BLaER1 treated with 17β-estradiol and CSF1 and Interleukin-3, amounts not matched to agents 10 nM and 100 nM (cell line): ENCODE data around the gene TMEFF2.
A peak's percentile ranks its signal among the peaks of the same experiment; 100 is the strongest.

Experiments
- H3K27ac ChIP-seq, 11 experiments: shearing (Covaris generic); formaldehyde crosslinking; 2 replicates each; pipeline ENCODE4 v1.8.1; 2022
- H3K27me3 ChIP-seq, 11 experiments: shearing (Covaris generic); formaldehyde crosslinking; 2 replicates each; pipeline ENCODE4 v1.8.1; 2022
- H3K36me3 ChIP-seq, 11 experiments: shearing (Covaris generic); formaldehyde crosslinking; 2 replicates each; pipeline ENCODE4 v1.8.1; 2022
- H3K4me1 ChIP-seq, 10 experiments: shearing (Covaris generic); formaldehyde crosslinking; 2 replicates each; pipeline ENCODE4 v1.8.1; 2022
- H3K4me2 ChIP-seq, 11 experiments: shearing (Covaris generic); formaldehyde crosslinking; 2 replicates each; pipeline ENCODE4 v1.8.1; 2022
- H3K4me3 ChIP-seq, 10 experiments: shearing (Covaris generic); formaldehyde crosslinking; 2 replicates each; pipeline ENCODE4 v1.8.1; 2022
- H3K9ac ChIP-seq, 11 experiments: shearing (Covaris generic); formaldehyde crosslinking; 2 replicates each; pipeline ENCODE4 v1.8.1; 2022
- H3K9me3 ChIP-seq, 11 experiments: shearing (Covaris generic); formaldehyde crosslinking; replicated peaks in 1 of 11; 2 replicates each; pipeline ENCODE4 v1.8.1; 2022
- H4K20me1 ChIP-seq, 11 experiments: shearing (Covaris generic); formaldehyde crosslinking; 2 replicates each; pipeline ENCODE4 v1.8.1; 2022
- Cebpa-rat ChIP-seq, 11 experiments: shearing (Covaris generic); IDR thresholded peaks; 2 replicates each; pipeline ENCODE4 v1.8.1; 2022

Gene TMEFF2

DNA sequence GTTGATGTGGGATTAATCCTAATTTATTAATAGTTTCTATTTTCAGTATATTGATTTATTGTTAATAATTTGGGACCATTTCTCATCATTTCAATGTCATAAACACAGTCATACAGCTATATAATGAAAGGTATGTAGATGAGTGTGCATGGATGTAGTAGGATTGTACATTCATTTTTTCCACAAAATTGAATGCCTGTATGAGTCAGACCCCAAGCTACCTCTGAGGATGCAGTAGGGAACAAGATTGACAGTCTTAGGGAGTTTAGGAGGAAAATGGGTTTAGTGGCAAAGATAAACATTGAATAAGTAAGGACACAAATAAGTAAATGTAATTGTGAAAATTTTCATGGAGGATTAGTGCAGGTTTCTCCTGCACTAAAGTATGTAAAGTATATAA is 14.1 kb upstream of the TMEFF2 start:
- Histone ChIP-seq H3K4me2 (no peak overlapping the region), H3K9me3 (no peaks in the 10 kb centered on the region), H3K4me3 (no peak overlapping the region), H3K4me1 (no peaks in the 10 kb centered on the region), H3K27ac (no peak overlapping the region), H3K9ac (no peak overlapping the region), H3K36me3 (no peaks in the 10 kb centered on the region), H4K20me1 (no peaks in the 10 kb centered on the region), H3K27me3 (no peaks in the 10 kb centered on the region)
- no peak for TF ChIP-seq Cebpa-rat (IDR thresholded peaks at IDR 0.05)

- Histone ChIP-seq H3K36me3 (no peaks in the 10 kb centered on the region), H3K27ac (no peak overlapping the region), H3K4me2 (no peak overlapping the region), H3K27me3 (no peaks in the 10 kb centered on the region), H3K4me1 (no peaks in the 10 kb centered on the region), H3K4me3 (no peak overlapping the region), H3K9ac (no peak overlapping the region), H3K9me3 (no peaks in the 10 kb centered on the region), H4K20me1 (no peaks in the 10 kb centered on the region)
- TF ChIP-seq Cebpa-rat (IDR thresholded peaks at IDR 0.05), result no peak
These were observed 11.7 kb upstream of the TMEFF2 start for GRCh38 chr2:192206399-192206798.

- no peak overlapping the region for H3K4me3 ChIP-seq
- no peak overlapping the region for H3K9ac ChIP-seq
- no peak overlapping the region for H3K4me2 ChIP-seq
- H3K27ac ChIP-seq, result no peak overlapping the region
- no peaks in the 10 kb centered on the region for H3K4me1 ChIP-seq
- H3K36me3 ChIP-seq, result no peaks in the 10 kb centered on the region
- H4K20me1 ChIP-seq, result no peaks in the 10 kb centered on the region
- no peak for TF ChIP-seq Cebpa-rat (IDR thresholded peaks at IDR 0.05)
- H3K27me3 ChIP-seq, result no peaks in the 10 kb centered on the region
- H3K9me3 ChIP-seq, result no peaks in the 10 kb centered on the region
These were observed 9.1 kb upstream of the TMEFF2 start for GRCh38 chr2:192203876-192204275.

DNA sequence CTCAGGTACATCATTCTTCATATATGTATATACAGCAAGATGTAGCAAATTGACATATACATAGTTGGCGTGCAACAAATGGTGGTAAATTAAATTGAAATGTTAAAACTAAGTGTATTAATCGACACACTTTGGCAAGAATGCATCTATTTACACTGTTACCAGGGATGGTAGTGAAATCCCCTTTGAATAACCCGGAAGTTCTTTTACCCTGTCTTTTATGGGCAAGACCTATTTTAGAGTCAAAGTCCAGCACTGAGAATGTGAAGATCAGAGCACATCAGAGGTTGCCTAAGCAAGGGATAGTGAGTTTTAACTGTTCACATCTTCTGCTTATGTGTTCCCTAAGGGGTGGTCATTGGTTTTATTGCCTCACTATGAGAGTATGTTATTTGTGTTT is 7.6 kb upstream of the TMEFF2 start:
- Histone ChIP-seq H3K9me3 (no peaks in the 10 kb centered on the region), H3K4me1 (no peaks in the 10 kb centered on the region), H4K20me1 (no peaks in the 10 kb centered on the region)

DNA sequence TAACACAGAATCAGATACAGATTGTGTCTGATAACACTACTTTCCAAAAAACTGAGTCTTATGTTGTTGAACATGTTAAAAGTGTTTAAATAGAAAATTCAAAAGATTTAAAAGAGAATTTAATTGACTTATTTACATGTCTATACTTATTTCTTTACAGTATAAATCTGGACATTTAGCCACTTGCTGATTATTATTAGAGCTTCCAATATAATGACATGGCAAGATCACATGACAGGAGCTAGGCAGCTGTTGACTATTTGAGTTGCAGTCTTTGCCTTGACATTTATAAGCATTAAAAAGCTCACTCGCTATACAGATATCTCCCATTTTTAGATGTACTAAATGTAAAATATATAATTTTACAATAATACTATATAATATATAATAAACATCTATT is 6.4 kb upstream of the TMEFF2 start:
- TF ChIP-seq Cebpa-rat (IDR thresholded peaks at IDR 0.05), result no peak
- peaks cover 0 to 6% (median 0%) of the 10 kb centered on the region in 11 experiments; a peak in 5 of 22 replicates for H3K27me3 ChIP-seq

More for the DNA sequence above, 7.6 kb upstream of the TMEFF2 start:
- no peak for TF ChIP-seq Cebpa-rat (IDR thresholded peaks at IDR 0.05)
- Histone ChIP-seq H3K9ac (no peak overlapping the region), H3K36me3 (no peaks in the 10 kb centered on the region), H3K4me2 (no peak overlapping the region), H3K27me3 (no peaks in the 10 kb centered on the region), H3K27ac (no peak overlapping the region), H3K4me3 (no peak overlapping the region)

GRCh38 chr2:192197357-192197756 is 2.6 kb upstream of the TMEFF2 start:
- peaks cover 0 to 11% (median 0%) of the 10 kb centered on the region in 11 experiments; a peak in 7 of 22 replicates for H3K27me3 ChIP-seq
- H3K9me3 ChIP-seq, result peaks cover 19 to 27% (median 21%) of the 10 kb centered on the region in 11 experiments
- H3K4me2 ChIP-seq, result no peak overlapping the region
- no peak overlapping the region for H3K4me3 ChIP-seq
- H3K4me1 ChIP-seq, result 0 out of 20 replicates have a peak, but pooled peaks cover 0 to 6% (median 0%) of the 10 kb centered on the region in 10 experiments
- TF ChIP-seq Cebpa-rat (IDR thresholded peaks at IDR 0.05), result no peak
- H3K27ac ChIP-seq, result no peak overlapping the region
- no peaks in the 10 kb centered on the region for H4K20me1 ChIP-seq
- no peaks in the 10 kb centered on the region for H3K36me3 ChIP-seq
- no peak overlapping the region for H3K9ac ChIP-seq

More for the DNA sequence above, 6.4 kb upstream of the TMEFF2 start:
- no peak overlapping the region for H3K4me3 ChIP-seq
- no peak overlapping the region for H3K9ac ChIP-seq
- H3K36me3 ChIP-seq, result no peaks in the 10 kb centered on the region
- no peak overlapping the region for H3K27ac ChIP-seq
- no peaks in the 10 kb centered on the region for H4K20me1 ChIP-seq
- no peak overlapping the region for H3K4me2 ChIP-seq
- H3K4me1 ChIP-seq, result 0 out of 20 replicates have a peak, but pooled peaks cover 0 to 5% (median 0%) of the 10 kb centered on the region in 10 experiments
- 0 out of 22 replicates have a peak, but pooled peaks cover 0 to under 1% (median 0%) of the 10 kb centered on the region in 11 experiments for H3K9me3 ChIP-seq

DNA sequence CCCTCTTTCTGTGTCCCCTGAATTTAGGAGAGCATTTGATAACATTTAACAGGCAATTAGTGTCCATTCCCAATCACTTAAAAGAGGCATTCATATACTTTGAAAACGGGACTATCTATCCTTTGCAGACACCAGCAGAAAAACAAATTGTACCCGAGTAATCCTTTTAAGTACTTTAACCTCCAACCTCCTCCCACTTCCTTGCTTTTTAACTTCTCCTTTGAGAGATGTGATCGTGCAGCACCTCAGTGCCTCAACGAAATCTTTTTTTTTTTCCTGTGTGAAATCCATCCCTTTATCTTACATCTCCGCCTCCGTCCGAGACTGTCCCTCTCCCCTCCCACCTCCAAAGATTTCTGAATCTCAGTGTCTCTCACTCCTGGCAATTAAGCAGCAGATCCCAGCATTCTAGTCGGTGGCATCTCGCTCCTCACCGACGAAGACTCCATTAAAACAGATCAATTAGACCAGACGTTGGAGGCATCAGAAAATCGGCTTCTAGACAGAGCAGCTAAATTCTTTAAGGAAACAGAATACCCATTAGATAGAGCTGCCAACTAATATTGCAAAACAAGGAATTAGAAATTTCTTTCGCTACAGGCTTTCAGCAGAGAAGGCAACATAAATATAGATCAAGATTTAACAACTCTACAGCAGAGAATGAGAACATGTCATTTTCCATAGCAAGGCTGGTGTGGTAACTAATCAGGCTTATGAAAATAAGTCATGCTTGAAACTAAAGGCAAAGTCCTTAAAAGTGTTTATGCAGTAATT is 1.9 kb upstream of the TMEFF2 start:
- Histone ChIP-seq H3K4me2 (peak overlapping the region in 3 of 11 experiments; percentile 6 to 25 (median 11); a peak in 2 of 22 replicates), H4K20me1 (no peaks in the 10 kb centered on the region), H3K4me3 (no peak overlapping the region), H3K36me3 (no peaks in the 10 kb centered on the region), H3K27me3 (peaks cover 0 to 11% (median 0%) of the 10 kb centered on the region in 11 experiments; a peak in 7 of 22 replicates), H3K4me1 (0 out of 20 replicates have a peak, but pooled peaks cover 0 to 6% (median 0%) of the 10 kb centered on the region in 10 experiments), H3K9me3 (peaks cover 19 to 27% (median 21%) of the 10 kb centered on the region in 11 experiments), H3K9ac (no peak overlapping the region), H3K27ac (no peak overlapping the region)
- no peak for TF ChIP-seq Cebpa-rat (IDR thresholded peaks at IDR 0.05)

DNA sequence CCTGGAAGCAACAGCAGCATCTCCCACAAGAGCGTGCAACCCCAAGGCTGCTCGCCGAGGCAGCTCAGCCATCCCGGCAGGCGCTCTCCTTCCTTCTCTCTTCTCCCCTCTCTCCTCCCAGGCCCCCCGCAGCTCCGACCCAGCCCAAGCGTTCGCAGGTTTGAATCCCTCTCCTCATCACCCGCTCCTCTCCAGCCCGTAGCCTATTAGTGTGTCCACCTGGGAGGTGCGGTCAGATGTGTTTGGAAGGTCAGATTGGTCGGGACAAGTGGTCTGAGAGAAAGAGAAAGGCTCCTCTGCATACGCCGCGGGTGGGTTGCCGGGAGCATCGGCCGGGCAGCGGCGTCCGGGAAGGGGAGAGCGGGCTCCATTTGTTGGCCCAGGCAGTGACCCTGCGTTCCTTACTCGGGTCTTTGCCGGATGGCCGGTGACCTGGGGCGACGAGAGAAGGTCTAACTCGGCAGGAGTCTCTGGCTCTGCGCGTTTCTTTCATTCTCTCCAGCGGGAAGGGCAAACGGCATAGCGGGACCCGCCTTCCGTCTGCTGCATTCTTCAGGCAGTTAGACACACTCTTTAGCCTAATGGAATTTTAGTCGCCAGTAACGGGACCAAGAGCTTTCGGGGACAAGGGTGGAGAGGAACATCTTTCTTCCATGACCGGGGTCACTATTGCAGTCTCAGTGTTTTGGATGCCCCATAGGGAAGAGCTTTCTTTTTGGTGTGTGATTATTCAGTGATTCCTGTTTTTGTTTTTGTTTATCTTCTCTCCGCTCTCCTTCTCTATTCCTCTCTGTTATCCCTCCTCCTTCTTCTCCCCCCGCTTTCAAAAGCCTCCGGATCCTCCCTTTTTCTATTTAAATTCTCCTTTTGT is 1.1 kb upstream of the TMEFF2 start:
- Histone ChIP-seq H3K27me3 (peaks cover 0 to 11% (median 0%) of the 10 kb centered on the region in 11 experiments; a peak in 7 of 22 replicates), H3K9ac (no peak overlapping the region), H3K36me3 (no peaks in the 10 kb centered on the region), H3K4me2 (peak overlapping the region in 3 of 11 experiments; percentile 6 to 25 (median 11); a peak in 2 of 22 replicates), H4K20me1 (no peaks in the 10 kb centered on the region), H3K27ac (no peak overlapping the region), H3K4me1 (0 out of 20 replicates have a peak, but pooled peaks cover 0 to 6% (median 0%) of the 10 kb centered on the region in 10 experiments), H3K9me3 (peaks cover 19 to 27% (median 21%) of the 10 kb centered on the region in 11 experiments), H3K4me3 (no peak overlapping the region)
- TF ChIP-seq Cebpa-rat (IDR thresholded peaks at IDR 0.05), result no peak
